Adrenal gland (tissue), 12 donors: ENCODE data around the gene PACS2. TPM values are rescaled to one million over a fixed set of nuclear protein-coding genes. Genes with fewer than 3 reads are reported as not detected.
A peak's percentile ranks its signal among the peaks of the same experiment; 100 is the strongest.
"Not testable (repeated sequence)": the region's sequence is repeated elsewhere in the genome, so short reads cannot be mapped to it uniquely, and the experiment has no call there.

ENCODE experiments used
- DNase-seq, 7 donors: peaks; one replicate each; pipeline ENCODE4 v3.0.0-alpha.2; 2019 to 2020
- H3K27ac ChIP-seq, 5 donors: fragments of 200-600 bp; sonication (generic) in 4 of 5; 1 replicate in 3 of 5; 2 replicates in 2 of 5; pipeline versions ENCODE4 v1.5.1 to v1.8.0; 2016 to 2020; ENCODE audit warnings: mild to moderate bottlenecking in 1 of 5
- H3K27me3 ChIP-seq: fragments of 200-600 bp; 2 replicates; pipeline ENCODE4 v1.8.0; 2021
- H3K36me3 ChIP-seq, 2 donors: fragments of 200-600 bp; replicated peaks in 1 of 2; 1 replicate in 1 of 2; 2 replicates in 1 of 2; pipeline versions ENCODE4 v1.5.1 to v1.8.0; 2018 to 2022
- H3K4me1 ChIP-seq, 2 donors: fragments of 200-600 bp; replicated peaks in 1 of 2; 1 replicate in 1 of 2; 2 replicates in 1 of 2; pipeline versions ENCODE4 v1.5.1 to v1.8.0; 2018 to 2021
- H3K4me3 ChIP-seq, 4 donors: fragments of 200-600 bp; sonication (generic) in 3 of 4; one replicate each; pipeline ENCODE4 v1.5.1; 2016 to 2018
- H3K9me3 ChIP-seq, 3 donors: fragments of 200-600 bp; sonication (generic) in 1 of 3; replicated peaks in 1 of 3; 1 replicate in 2 of 3; 2 replicates in 1 of 3; pipeline versions ENCODE4 v1.5.1 to v1.8.0; 2016 to 2021
- CTCF ChIP-seq, 6 experiments: fragments of 450-650 bp in 4 of 6; fragments of 200-600 bp in 2 of 6; sonication (generic) in 1 of 6; IDR thresholded peaks; 1 replicate in 5 of 6; 2 replicates in 1 of 6; pipeline versions ENCODE4 v1.5.1 to v1.8.0; 2016 to 2021; ENCODE audit warnings: antibody characterized with exemption in 6 of 6, mild to moderate bottlenecking in 2 of 6, moderate library complexity in 1 of 6
- POLR2A ChIP-seq, 2 donors: fragments of 450-650 bp; IDR thresholded peaks; one replicate each; pipeline ENCODE4 v1.6.1; 2017; ENCODE audit warnings: antibody characterized with exemption in 2 of 2, mild to moderate bottlenecking in 2 of 2, moderate library complexity in 1 of 2
- WGBS, 4 donors: extraction: QIAGEN DNeasy Blood & Tissue Kit in 2 of 4; methylation state at CpG; one replicate each; pipeline versions ENCODE4 v1.1.5 to v1.1.7; 2013 to 2017; 5-methylcytosine and 5-hydroxymethylcytosine counted together
- intact Hi-C, 2 donors: fragments of 100-400 bp; cut with DNase I; formaldehyde crosslinking; loops; one replicate each; pipeline versions ENCODE4 v1.14.1 to v1.15.0; 2022 to 2023
- polyA plus RNA-seq, 3 donors: library from polyadenylated mRNA; stranded (reverse); fragments of 200-250 nt in 2 of 3; fragments of 350-450 nt in 1 of 3; fragmentation: Illumina TruSeq in 1 of 3; extraction: RNeasy Lipid Tissue Mini Kit (QIAGEN cat#74804) in 1 of 3; gene quantifications; one replicate each; pipeline ENCODE4 v1.2.3, GENCODE V29; 2013 to 2014
- total RNA-seq, 9 donors: library from RNA; depleted of rRNA in 4 of 9; stranded (reverse); fragments of >200 nt in 4 of 9; fragments of 120-200 nt in 1 of 9; fragmentation: NEBNext Ultra II Directional in 1 of 9; extraction: Animal tissue kit (Norgen Biotek cat#: 25700) in 1 of 9; gene quantifications; one replicate each; pipeline versions ENCODE4 v1.1.0 to v1.2.4, GENCODE V29; 2013 to 2023
- donor health status: healthy with polysubstance abuse.
- donor health status: Bipolar disorder and iron deficiency.
- donor health status: DM: yes; HTN: yes; CAD: no.
- donor health status: DM: no; HTN: no; CAD: no.
- donor health status: DM: no; HTN: no; CAD: no.
- donor health status: DM: yes; HTN: yes; CAD: no.

PACS2 gene
- total and polyA plus RNA-seq, 12 donors = 19.5 to 221 (median 81.1) TPM

DNA sequence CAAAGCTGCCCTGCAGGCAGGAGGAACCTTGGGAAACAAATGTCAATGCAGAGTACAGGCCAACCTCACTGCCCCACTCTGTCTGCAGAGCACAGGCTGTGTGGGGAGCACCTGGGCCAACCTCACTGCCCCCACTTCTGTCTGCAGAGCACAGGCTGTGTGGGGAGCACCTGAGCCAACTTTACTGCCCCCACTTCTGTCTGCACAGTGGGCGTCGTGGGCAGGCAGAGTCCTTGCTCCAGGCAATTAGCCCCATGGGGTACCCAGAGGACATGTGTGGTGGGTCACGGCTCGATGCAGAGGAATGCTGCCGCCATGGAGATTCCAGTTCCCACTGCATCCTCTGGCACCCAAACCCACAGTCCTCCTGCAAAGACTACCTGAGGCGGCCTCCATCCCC is 39.9 kb upstream of the PACS2 start:
- Histone ChIP-seq H3K4me3 (no peak overlapping the region), H3K4me1 (no peaks in the 10 kb centered on the region), H3K36me3 (no peaks in the 10 kb centered on the region), H3K9me3 (no peaks in the 10 kb centered on the region), H3K27ac (no peak overlapping the region), H3K27me3 (no peaks in the 10 kb centered on the region)
- TF ChIP-seq POLR2A (IDR thresholded peaks at IDR 0.05) = no peak
- no peak for TF ChIP-seq CTCF (IDR thresholded peaks at IDR 0.05)
- no peak for DNase-seq
- 90 to 93% (median 93%) methylated on average over 5 to 6 of the region's 6 CpGs; no CpG with 5 or more reads in 1 of the 4 donors for WGBS, 4 donors
- intact Hi-C loops = no loop called here

GRCh38 chr14:105275267-105275946 is 39.1 kb upstream of the PACS2 start:
- peak in 1 of 7 donors; percentile 31 for DNase-seq
- Histone ChIP-seq H3K36me3 (no peaks in the 10 kb centered on the region), H3K9me3 (no peaks in the 10 kb centered on the region), H3K27ac (peak overlapping the region in 1 of 5 donors; percentile 53), H3K4me3 (no peak overlapping the region), H3K4me1 (no peaks in the 10 kb centered on the region), H3K27me3 (no peaks in the 10 kb centered on the region)
- no peak for TF ChIP-seq POLR2A (IDR thresholded peaks at IDR 0.05)
- TF ChIP-seq CTCF (IDR thresholded peaks at IDR 0.05) = no peak
- intact Hi-C loops = no loop called here
- 77 to 93% (median 86%) methylated on average over 9 to 16 of the region's 16 CpGs for whole genome bisulfite sequencing, 4 donors

GRCh38 chr14:105277448-105277847 is 37.1 kb upstream of the PACS2 start:
- intact Hi-C loops, H3K36me3 ChIP-seq, H3K4me3 ChIP-seq, H3K4me1 ChIP-seq, H3K27ac ChIP-seq, H3K27me3 ChIP-seq, H3K9me3 ChIP-seq, DNase-seq: not testable (repeated sequence)
- WGBS, 4 donors = 50 to 100% (median 73%) methylated on average over 2 to 3 of the region's 4 CpGs

GRCh38 chr14:105279642-105280361 is 34.7 kb upstream of the PACS2 start:
- no peaks in the 10 kb centered on the region for H3K27me3 ChIP-seq

More at GRCh38 chr14:105279642-105280361, 34.7 kb upstream of the PACS2 start:
- no peaks in the 10 kb centered on the region for H3K9me3 ChIP-seq
- no peak for TF ChIP-seq CTCF (IDR thresholded peaks at IDR 0.05)
- no peak for TF ChIP-seq POLR2A (IDR thresholded peaks at IDR 0.05)
- WGBS, 4 donors = 87 to 92% (median 91%) methylated on average over 15 to 18 of the region's 18 CpGs
- H3K27ac ChIP-seq = no peak overlapping the region
- intact Hi-C loops = loop anchor here in 1 of 2 donors (5.0 kb wide), 1 partner anchor 78 kb away; no protein-coding TSS in a partner anchor
- no peaks in the 10 kb centered on the region for H3K36me3 ChIP-seq
- no peak for DNase-seq
- H3K4me1 ChIP-seq = peaks cover 0 to 3% of the 10 kb centered on the region in 2 donors
- no peak overlapping the region for H3K4me3 ChIP-seq
